Lung microvascular endothelial cell (primary cell): Measurements from ENCODE around the gene KIF6. TPM values are rescaled to one million over a fixed set of nuclear protein-coding genes. Genes with fewer than 3 reads are reported as not detected.

ENCODE experiments used
- DNase-seq, 2 donors: peaks; one replicate each; pipeline versions ENCODE4 v3.0.0 to v3.0.0-alpha.2; 2010; ENCODE audit warnings: low read depth in 2 of 2
- total RNA-seq: library from RNA; depleted of rRNA; stranded (reverse); fragments of >200 nt; gene quantifications from 2 replicates; pipeline ENCODE4 v1.2.1, GENCODE V29; 2014

Gene KIF6
- total RNA-seq, 1 donor from 2014 or later = 0.40 TPM

GRCh38 chr6:39387785-39388184 lies 337.4 kb downstream of the KIF6 start:
- DNase-seq = no peak

DNA sequence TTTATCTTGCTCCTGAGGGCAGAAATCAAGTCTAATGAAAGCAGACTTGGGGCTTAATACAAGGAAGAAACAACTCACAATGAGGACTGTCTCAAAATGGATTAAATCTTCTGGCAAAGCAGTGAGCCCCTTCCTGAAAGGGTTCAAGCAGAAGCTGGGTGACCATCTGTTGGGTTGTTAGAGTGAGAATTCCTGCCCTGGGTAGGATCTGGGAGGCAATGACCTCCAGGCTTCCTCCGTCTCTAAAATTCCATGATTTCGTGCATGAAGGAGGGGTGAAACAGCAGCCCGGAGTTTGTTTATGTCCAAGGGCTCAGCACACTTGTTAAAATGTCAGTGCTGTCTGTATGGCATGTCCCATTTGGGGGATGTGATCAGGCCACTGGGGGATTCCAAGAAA lies 338.7 kb downstream of the KIF6 start:
- DNase-seq = no peak

DNA sequence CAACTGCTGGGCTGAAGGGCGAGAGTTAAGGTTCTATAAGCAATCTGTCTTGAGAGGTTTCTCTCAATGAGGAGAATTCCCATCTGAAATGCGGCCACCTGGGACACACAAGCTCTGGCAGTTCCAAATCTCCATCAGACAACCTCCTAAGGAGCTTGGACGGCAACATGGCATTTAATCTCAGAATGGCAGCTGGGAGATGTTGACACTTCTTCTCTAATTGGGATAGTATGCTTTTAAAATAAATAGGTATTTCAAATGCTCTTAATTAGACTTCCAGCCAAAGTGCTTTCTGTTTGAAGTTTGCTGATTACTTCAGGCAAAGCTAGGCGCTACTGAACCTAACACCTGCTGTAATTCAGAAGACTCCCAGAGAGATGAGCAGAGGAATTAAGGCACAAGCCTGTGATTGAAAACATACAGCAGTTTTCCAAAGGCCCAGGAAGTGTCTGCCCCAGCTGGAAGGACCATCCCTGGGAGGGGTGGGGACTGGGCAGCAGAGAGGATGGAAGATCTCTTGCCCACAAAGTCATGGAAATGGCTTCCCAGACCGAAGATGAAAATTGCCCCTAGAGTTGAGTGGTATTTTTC lies 343.6 kb downstream of the KIF6 start:
- DNase-seq = no peak

DNA sequence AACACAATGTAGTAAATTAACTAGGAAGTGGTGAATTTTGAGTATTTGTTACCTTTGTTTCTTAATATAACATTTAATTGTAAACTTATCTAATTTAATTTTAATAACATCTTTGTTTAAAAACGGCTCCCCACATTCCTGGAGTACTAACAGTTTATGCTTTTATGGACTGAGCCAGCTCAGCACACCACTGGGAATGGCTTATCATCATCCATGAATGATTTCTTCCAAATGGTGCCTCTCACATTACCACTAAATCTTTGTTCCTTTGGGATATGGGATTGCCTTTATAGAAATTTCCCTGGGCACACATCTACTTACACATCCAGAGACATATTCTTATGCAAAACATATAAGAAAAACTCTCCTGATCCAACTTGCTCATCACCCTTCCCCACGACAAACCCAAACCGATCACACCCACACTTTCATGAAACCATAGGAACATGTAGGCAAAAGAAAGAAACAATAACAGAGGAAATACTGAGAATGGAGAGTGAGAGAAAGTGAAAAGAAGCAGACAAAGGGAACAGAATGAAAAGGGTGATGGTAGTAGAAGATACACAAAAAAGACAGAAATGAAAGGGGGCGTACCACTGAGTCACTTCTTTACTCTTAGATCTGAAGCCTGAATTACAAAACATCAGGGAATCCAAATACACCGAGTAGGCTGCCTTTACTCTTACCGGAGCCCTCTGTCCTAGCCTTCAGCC lies 344.2 kb downstream of the KIF6 start:
- no peak for DNase-seq

DNA sequence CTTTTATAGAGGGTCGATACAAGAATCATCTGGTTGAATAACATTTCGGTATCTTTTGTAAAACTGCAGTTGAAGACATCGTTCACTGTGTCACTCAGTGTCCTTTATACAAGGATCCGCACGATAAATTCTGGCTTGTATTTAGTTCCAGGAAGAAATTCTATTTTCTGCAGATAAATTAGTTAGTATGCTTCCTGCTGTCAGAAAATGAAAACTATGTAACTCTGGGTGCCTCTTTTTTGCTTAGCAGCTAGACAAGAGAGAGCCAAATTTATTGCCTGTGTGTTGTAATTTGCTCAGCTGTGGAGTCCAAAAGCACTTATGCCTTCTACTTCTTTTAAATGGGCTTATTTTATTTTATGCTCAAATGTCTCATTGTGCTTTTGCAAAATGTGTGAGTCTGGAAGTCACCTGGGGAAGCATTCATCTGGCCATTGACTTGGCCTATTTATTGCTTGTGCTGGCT lies 346.2 kb downstream of the KIF6 start:
- no peak for DNase-seq

DNA sequence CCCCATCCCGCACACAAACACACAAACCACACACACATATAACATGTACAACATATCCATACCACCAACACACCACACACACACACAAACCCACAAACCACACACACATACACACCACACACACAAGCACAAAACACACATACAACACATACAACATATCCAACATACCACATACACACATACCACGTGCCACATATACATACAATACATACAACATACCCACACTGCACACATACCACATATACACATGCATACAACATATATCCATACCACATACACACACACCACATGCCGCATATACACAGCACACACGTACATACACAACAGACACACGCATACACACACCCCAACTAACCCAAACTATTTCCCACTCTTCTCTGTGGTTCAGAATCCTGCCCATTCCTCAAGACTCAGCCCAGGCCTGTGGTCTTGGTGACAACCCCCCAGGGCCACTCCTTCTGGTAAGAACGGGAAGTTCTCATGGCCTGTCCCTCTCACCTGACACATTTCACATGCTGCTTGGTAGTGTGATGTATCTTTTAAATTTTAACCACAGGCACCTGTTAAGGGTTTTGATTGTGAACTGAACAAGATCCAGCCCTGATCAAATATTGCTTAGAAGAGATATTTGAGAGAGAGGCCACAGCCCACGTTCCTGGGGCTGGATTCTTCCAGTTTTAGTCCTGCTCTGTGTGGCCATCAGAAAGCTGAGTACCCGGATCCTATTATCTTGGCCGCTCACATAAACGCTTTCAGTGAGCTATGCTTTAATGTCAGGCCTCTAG lies 346.8 kb downstream of the KIF6 start:
- no peak for DNase-seq

DNA sequence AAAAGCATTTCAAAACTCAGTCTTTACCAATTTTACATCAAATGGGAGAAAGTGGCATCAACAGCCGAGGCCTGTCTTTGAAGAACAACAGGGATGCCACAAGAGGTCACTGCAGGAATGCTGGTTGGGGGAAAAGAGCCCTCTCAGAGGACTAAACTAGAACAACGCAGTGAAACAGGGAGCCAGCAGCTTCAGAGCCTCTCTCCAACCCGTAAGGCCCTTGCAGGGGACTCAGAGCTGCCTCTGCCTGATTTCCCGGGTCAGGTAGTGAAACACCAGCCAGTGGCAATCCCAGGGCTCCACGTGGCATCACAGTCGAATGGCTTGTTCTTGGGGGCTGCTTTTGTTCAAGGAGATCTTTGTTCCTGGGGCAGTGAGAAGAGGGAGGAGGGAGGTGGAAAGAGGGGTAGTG lies 347.7 kb downstream of the KIF6 start:
- DNase-seq = peak; percentile 76 to 86

GRCh38 chr6:39375405-39375804 lies 349.8 kb downstream of the KIF6 start:
- no peak for DNase-seq

DNA sequence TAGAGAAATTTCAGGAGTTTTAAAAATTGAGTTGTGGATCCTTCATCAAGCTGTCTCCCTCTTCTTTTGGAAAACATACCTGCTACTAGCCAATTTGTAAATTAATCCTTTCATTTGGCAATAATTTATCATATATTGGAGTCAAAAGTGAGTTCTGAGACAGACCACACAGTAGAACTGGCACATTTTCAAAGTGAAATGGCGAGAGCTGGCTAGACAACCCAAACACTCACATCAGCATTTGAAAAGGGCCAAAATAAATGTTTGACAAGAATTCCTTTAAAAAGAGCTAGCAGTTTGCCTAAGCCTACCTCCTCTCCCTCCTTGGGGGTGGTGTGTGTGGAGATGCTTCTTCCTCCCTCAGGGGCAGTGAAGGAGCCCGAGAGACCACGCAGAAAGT lies 354.8 kb downstream of the KIF6 start:
- no peak for DNase-seq

DNA sequence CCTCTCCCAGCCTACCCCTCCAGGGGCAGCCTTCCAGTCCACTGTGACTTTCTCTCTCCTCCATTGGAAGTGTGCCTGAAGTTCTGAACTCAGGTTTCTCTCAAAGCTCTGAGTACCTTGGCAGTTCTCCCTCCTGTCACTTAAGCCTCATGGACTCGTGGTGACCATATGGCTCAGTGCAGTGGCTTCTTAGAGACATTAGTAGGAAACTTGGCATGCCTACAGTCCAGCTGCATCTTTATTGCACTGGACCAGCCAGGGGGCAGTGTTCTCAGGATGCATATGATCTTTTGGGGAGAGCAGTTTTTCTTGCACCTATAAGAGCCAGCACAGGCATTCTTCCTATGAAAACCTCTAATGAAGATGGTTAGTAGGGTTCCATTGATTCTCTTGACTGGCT lies 355.2 kb downstream of the KIF6 start:
- DNase-seq = peak in 1 of 2 donors; percentile 10

GRCh38 chr6:39367700-39368099 lies 357.5 kb downstream of the KIF6 start:
- no peak for DNase-seq

DNA sequence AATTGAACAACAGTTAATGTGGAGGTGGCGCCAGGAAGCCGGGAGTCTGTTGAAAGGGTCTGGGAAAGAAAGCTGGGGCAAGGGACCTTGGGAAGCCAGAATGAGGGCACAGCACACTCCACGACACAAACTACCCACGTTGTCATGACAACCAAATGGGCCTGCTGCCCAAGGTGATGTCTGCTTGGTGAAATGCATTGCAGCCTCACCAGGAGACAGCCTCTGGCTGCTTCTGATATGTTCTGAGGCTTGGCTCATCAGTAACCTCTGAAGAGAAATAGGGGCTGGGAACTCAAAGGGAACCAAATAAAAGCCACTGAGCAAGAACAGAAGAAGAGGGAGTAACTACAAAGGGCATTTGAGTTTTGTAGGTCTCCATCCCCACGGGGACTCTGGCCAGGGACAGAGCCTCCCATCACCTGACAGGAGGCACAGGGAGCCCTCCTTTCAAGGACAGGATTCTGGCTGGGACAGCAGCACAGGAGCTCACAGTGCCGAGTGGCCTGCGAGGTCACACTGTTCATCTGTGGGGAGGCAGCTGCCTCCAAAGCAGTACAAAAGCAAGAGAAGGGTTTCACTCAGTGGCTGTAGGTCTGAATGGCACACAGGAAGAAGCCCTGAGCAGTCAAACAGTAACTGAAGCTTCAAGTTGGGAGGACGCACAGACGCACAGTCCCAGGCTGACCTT lies 358.1 kb downstream of the KIF6 start:
- DNase-seq = no peak

- DNase-seq = peak in 1 of 2 donors; percentile 50
These were observed 359.7 kb downstream of the KIF6 start for GRCh38 chr6:39365281-39366074.

DNA sequence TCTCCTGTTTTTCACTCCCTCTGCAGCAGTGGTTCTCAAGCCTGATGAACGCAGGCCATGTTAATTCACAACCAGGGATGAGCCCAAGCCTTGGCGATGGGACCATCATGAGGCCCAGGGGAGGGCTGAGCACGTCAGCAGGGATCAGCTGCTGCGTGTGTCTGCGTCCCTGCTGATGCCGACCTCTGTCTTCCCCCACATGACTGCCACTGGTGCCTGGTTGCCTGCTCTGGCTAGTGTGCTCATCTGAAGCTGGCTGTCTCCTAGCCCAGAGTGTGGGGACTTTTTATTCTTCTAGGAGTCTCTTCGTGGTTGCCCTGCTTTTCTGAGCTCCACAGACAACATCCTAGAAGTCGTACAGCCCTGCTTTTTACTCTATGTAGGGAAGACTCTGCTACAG lies 361.9 kb downstream of the KIF6 start:
- no peak for DNase-seq

GRCh38 chr6:39362487-39362865 lies 362.7 kb downstream of the KIF6 start:
- no peak for DNase-seq

DNA sequence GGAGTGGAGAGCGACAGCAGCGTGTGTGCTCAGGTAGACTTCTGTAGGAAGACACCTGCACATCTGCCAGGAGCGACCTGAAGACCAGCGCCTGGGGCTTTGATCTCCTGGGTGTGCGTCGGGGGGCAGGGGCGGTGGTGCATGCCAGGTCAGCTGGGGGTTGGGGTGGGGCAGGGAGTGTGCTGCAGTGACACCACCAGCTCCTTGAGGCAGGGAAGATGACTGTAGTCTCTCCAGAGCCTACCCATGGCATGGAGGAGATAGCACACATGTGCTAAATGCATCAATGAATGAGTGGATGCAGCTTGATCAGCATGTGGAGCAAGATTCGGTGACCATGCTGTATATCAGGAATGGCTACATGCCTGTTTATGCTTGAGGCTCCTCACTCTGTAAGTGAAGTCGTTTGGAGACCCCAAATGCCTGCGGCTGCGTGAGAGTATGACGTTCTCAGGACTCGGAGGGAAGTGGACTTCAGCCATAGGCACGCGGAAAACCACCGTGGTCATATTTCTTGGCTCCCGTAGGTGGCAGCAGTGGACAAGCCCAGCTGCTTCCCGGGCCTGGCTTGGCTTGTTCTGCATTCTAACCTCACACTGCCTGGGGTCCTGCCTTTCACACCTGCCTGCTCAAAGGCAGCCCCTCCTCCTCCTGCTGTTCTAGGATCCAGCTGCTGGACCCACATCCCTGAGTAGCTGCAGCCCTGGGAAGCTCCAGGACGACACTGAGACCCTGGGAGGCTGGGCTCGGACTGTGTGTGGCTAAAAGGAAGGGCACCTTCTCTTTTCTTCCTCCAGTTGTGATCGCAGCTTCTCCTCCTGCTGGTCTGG lies 363.3 kb downstream of the KIF6 start:
- DNase-seq = peak; percentile 71 to 73

GRCh38 chr6:39360378-39360777 lies 364.8 kb downstream of the KIF6 start:
- DNase-seq = no peak

GRCh38 chr6:39357998-39358686 lies 367.1 kb downstream of the KIF6 start:
- DNase-seq = peak; percentile 56 to 86

GRCh38 chr6:39353698-39354315 lies 371.4 kb downstream of the KIF6 start:
- no peak for DNase-seq
